GM18507 (cell line): ENCODE data around the gene SNRNP25.

Source experiments
- DNase-seq: peaks from one replicate; pipeline ENCODE4 v3.0.0; 2011; ENCODE audit warnings: low read depth; ENCODE audit not compliant: insufficient read length; ENCODE audit errors: extremely low spot score
- FAIRE-seq: peaks from 2 replicates; lab custom pipeline; 2011; peaks lifted over from hg19 to GRCh38; lab: Jason Lieb, UNC

Gene SNRNP25

GRCh38 chr16:89391-90302 is 36.0 kb downstream of the SNRNP25 start:
- FAIRE-seq (no peak), DNase-seq (no peak)

- FAIRE-seq (no peak), DNase-seq (no peak)
These were observed 37.9 kb downstream of the SNRNP25 start for GRCh38 chr16:91484-91883.

- FAIRE-seq (no peak), DNase-seq (no peak)
These were observed 39.1 kb downstream of the SNRNP25 start for GRCh38 chr16:92431-93339.

GRCh38 chr16:94918-95265 is 41.3 kb downstream of the SNRNP25 start:
- no peak for FAIRE-seq

GRCh38 chr16:96935-97381 is 43.3 kb downstream of the SNRNP25 start:
- FAIRE-seq (peak; percentile 87), DNase-seq (peak; percentile 96)

More at GRCh38 chr16:94918-95265, 41.3 kb downstream of the SNRNP25 start:
- no peak for DNase-seq

GRCh38 chr16:97822-98221 is 44.2 kb downstream of the SNRNP25 start:
- DNase-seq, result no peak
- no peak for FAIRE-seq

- FAIRE-seq (no peak), DNase-seq (no peak)
These were observed 47.4 kb downstream of the SNRNP25 start for GRCh38 chr16:100989-101388.

DNA sequence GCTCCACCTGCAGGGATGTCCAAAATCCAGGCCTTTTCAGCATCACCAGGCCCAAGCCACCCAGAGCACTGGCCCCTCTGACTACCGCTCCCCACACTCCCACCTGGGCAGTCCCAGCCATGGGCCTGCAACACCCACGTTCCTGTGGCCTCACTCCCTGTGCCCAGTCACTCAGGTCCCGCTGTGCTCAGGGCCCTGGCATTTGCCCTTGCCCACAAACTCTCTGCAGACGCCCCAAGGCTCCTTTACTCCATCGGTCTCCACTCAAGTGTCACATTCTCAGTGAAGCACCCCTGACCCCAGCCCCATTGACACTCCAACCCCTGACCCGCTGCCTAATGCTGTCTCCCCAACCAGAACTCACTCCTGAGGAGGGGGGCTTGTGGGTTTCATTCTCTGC is 48.0 kb downstream of the SNRNP25 start:
- DNase-seq (no peak), FAIRE-seq (no peak)

GRCh38 chr16:102060-102855 is 48.6 kb downstream of the SNRNP25 start:
- no peak for DNase-seq

DNA sequence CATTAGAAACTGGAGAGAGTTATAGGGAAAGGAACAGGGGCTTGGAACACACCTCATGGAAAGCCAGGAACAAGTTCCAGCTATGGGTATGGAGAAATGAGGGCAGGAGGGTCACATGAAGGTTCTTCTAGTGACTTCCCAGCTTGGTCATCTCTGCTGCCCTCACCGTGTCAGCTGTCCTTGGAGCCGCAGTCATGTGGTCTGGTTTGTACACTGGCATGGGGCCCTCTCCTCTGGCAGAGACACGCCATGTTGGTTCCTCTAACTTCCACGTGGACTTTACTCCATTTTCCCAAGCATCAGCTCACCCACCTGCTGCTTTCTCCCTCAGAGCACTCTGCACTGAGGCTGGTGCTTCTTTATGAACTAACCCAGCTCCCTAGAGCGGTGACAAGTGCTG is 50.7 kb downstream of the SNRNP25 start:
- no peak for FAIRE-seq
- no peak for DNase-seq

More at GRCh38 chr16:102060-102855, 48.6 kb downstream of the SNRNP25 start:
- FAIRE-seq, result no peak

DNA sequence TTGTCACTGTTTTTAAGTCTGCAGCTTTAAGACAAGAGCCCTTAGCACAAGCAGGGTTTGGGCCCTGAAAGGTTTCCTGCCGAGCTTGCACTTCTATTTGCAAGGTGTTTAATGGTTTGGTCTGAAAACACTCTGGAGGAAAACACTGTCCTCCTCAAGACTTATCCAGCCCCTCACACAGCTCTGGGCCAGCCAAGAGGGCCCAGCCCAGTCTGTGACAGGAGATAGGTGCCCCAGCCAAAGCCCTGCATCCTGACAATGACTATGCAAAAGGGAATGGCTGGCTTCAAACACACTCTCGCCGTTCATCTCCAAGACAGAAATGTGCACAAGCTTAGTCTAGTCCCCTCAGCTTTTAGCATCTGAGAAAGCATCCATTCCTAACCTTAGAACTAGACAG is 51.3 kb downstream of the SNRNP25 start:
- no peak for FAIRE-seq
- DNase-seq, result no peak

DNA sequence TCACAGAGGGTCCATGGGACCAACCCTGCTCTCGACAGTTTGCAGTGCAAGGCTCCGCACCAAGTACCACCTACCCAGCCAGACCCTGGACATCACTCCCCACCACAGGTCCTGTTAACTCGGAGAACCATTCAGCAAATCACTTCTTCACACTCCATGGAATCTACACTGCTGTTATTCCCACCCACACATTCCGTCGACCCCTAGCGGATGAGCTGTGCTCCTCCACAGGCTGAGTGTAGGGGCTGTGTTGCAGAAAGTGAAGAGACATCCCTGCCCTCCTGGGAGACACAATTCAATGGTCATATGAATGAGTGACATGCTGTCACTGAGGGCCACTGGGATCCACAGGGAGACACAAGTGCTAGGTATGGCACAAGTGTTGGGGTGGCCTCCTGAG is 51.9 kb downstream of the SNRNP25 start:
- DNase-seq, result no peak
- no peak for FAIRE-seq

- DNase-seq (peak; percentile 65), FAIRE-seq (peak; percentile 85)
These were observed 53.1 kb downstream of the SNRNP25 start for GRCh38 chr16:106623-107324.
